Measurements from ENCODE around the gene IMMP2L. TPM values are rescaled to one million over a fixed set of nuclear protein-coding genes. Genes with fewer than 3 reads are reported as not detected.
"Not testable (repeated sequence)": the region's sequence is repeated elsewhere in the genome, so short reads cannot be mapped to it uniquely, and the experiment has no call there.

Gene IMMP2L
- total and polyA plus RNA-seq, 2 experiments from 2014 or later = 10.1 to 10.4 TPM

GRCh38 chr7:111074071-111074747 lies 488.1 kb downstream of the IMMP2L start:
- no peaks in the 10 kb centered on the region for H3K9me3 ChIP-seq (ENCODE audit: low read depth)
- 62% methylated on average over 3 of the region's 3 CpGs for WGBS, 2 experiments (ENCODE audit: low coverage in 1 of 2, low lambda C conversion rate in 2 of 2, missing lambda C conversion rate in 2 of 2)
- H3K79me2 ChIP-seq (ENCODE audit: insufficient read depth) = no peaks in the 10 kb centered on the region
- no peaks in the 10 kb centered on the region for H4K20me1 ChIP-seq (ENCODE audit: insufficient read depth)
- no peak overlapping the region for H3K9ac ChIP-seq
- no peaks in the 10 kb centered on the region for H3K9me2 ChIP-seq (ENCODE audit: insufficient read depth)
- no peak overlapping the region for H3K4me3 ChIP-seq
- in situ Hi-C loops (cut with MboI) = no loop called here
- H3K4me1 ChIP-seq (ENCODE audit: insufficient read depth) = peaks cover 53% of the 10 kb centered on the region
- H3K27ac ChIP-seq = no peak overlapping the region
- peak overlapping the region; percentile 23 for H3K4me2 ChIP-seq (ENCODE audit: unreplicated experiment)
- TF ChIP-seq EZH2 (IDR thresholded peaks at IDR 0.05; ENCODE audit: insufficient read depth, poor library complexity, severe bottlenecking) (no peak), EZH2phosphoT487 (IDR thresholded peaks at IDR 0.05; ENCODE audit: insufficient read depth, low read depth) (no peak)
- peaks cover 32% of the 10 kb centered on the region for H3F3A ChIP-seq (ENCODE audit: insufficient read depth)
- DNase-seq = peak; percentile 37
- H3K36me3 ChIP-seq (ENCODE audit: low read depth) = no peaks in the 10 kb centered on the region
- H3K27me3 ChIP-seq (replicated peaks; ENCODE audit: insufficient read depth) = no peaks in the 10 kb centered on the region
- no peak overlapping the region for H2AFZ ChIP-seq

GRCh38 chr7:111072658-111073057 lies 489.6 kb downstream of the IMMP2L start:
- in situ Hi-C loops (cut with MboI) = not testable (repeated sequence)

GRCh38 chr7:111071556-111071955 lies 490.7 kb downstream of the IMMP2L start:
- H3K4me2 ChIP-seq (ENCODE audit: unreplicated experiment) = no peak overlapping the region
- peak overlapping the region; percentile 11; the same call in 1 of the 2 replicates for H2AFZ ChIP-seq
- no peak overlapping the region for H3K4me3 ChIP-seq
- H3K9ac ChIP-seq = no peak overlapping the region
- peak overlapping the region; percentile 46; the same call in 1 of the 2 replicates for H3K27ac ChIP-seq
- H3K36me3 ChIP-seq (ENCODE audit: low read depth) = no peaks in the 10 kb centered on the region
- no peaks in the 10 kb centered on the region for H4K20me1 ChIP-seq (ENCODE audit: insufficient read depth)
- peaks cover 28% of the 10 kb centered on the region for H3F3A ChIP-seq (ENCODE audit: insufficient read depth)
- in situ Hi-C loops (cut with MboI) = no loop called here
- no peaks in the 10 kb centered on the region for H3K9me2 ChIP-seq (ENCODE audit: insufficient read depth)
- H3K4me1 ChIP-seq (ENCODE audit: insufficient read depth) = peaks cover 51% of the 10 kb centered on the region
- no peaks in the 10 kb centered on the region for H3K79me2 ChIP-seq (ENCODE audit: insufficient read depth)
- H3K9me3 ChIP-seq (ENCODE audit: low read depth) = no peaks in the 10 kb centered on the region
- H3K27me3 ChIP-seq (replicated peaks; ENCODE audit: insufficient read depth) = no peaks in the 10 kb centered on the region
- DNase-seq = no peak
- TF ChIP-seq EZH2phosphoT487 (IDR thresholded peaks at IDR 0.05; ENCODE audit: insufficient read depth, low read depth) (no peak), EZH2 (IDR thresholded peaks at IDR 0.05; ENCODE audit: insufficient read depth, poor library complexity, severe bottlenecking) (no peak)

More at GRCh38 chr7:111072658-111073057, 489.6 kb downstream of the IMMP2L start:
- not testable (repeated sequence) for H3K27me3 ChIP-seq (replicated peaks; ENCODE audit: insufficient read depth); H3K36me3 ChIP-seq (ENCODE audit: low read depth); H3K9ac ChIP-seq; H3K9me2 ChIP-seq (ENCODE audit: insufficient read depth); H4K20me1 ChIP-seq (ENCODE audit: insufficient read depth); H3K79me2 ChIP-seq (ENCODE audit: insufficient read depth); H3K4me3 ChIP-seq; H3K9me3 ChIP-seq (ENCODE audit: low read depth)
- peak overlapping the region; percentile 11 for H2AFZ ChIP-seq
- H3K4me2 ChIP-seq (ENCODE audit: unreplicated experiment) = peak overlapping the region; percentile 9
- 52 to 58% methylated on average over 9 of the region's 9 CpGs for WGBS, 2 experiments (ENCODE audit: low coverage in 1 of 2, low lambda C conversion rate in 2 of 2, missing lambda C conversion rate in 2 of 2)
- peak overlapping the region; percentile 46 for H3K27ac ChIP-seq
- DNase-seq = peak; percentile 48
- H3K4me1 ChIP-seq (ENCODE audit: insufficient read depth) = peaks cover 53% of the 10 kb centered on the region
- H3F3A ChIP-seq (ENCODE audit: insufficient read depth) = peaks cover 32% of the 10 kb centered on the region

GRCh38 chr7:111068618-111069017 lies 493.7 kb downstream of the IMMP2L start:
- Histone ChIP-seq H3F3A (ENCODE audit: insufficient read depth) (peaks cover 3% of the 10 kb centered on the region; the same call in 1 of the 2 replicates), H3K9ac (no peak overlapping the region), H3K9me3 (ENCODE audit: low read depth) (no peaks in the 10 kb centered on the region), H2AFZ (no peak overlapping the region), H3K36me3 (ENCODE audit: low read depth) (no peaks in the 10 kb centered on the region), H4K20me1 (ENCODE audit: insufficient read depth) (no peaks in the 10 kb centered on the region), H3K27me3 (replicated peaks; ENCODE audit: insufficient read depth) (no peaks in the 10 kb centered on the region), H3K9me2 (ENCODE audit: insufficient read depth) (no peaks in the 10 kb centered on the region), H3K4me1 (ENCODE audit: insufficient read depth) (peaks cover 24% of the 10 kb centered on the region), H3K4me2 (ENCODE audit: unreplicated experiment) (no peak overlapping the region), H3K79me2 (ENCODE audit: insufficient read depth) (no peaks in the 10 kb centered on the region), H3K4me3 (no peak overlapping the region), H3K27ac (no peak overlapping the region)
- WGBS, 2 experiments (ENCODE audit: low coverage in 1 of 2, low lambda C conversion rate in 2 of 2, missing lambda C conversion rate in 2 of 2) = 91 to 95% methylated on average over 2 of the region's 2 CpGs
- DNase-seq = no peak
- no peak for TF ChIP-seq EZH2phosphoT487 (IDR thresholded peaks at IDR 0.05; ENCODE audit: insufficient read depth, low read depth)
- TF ChIP-seq EZH2 (IDR thresholded peaks at IDR 0.05; ENCODE audit: insufficient read depth, poor library complexity, severe bottlenecking) = no peak
- in situ Hi-C loops (cut with MboI) = no loop called here

GRCh38 chr7:111067682-111068081 lies 494.6 kb downstream of the IMMP2L start:
- no peak overlapping the region for H3K9ac ChIP-seq
- in situ Hi-C loops (cut with MboI) = no loop called here
- TF ChIP-seq EZH2phosphoT487 (IDR thresholded peaks at IDR 0.05; ENCODE audit: insufficient read depth, low read depth) (no peak), EZH2 (IDR thresholded peaks at IDR 0.05; ENCODE audit: insufficient read depth, poor library complexity, severe bottlenecking) (no peak)
- no peak overlapping the region for H3K27ac ChIP-seq
- no peaks in the 10 kb centered on the region for H3K36me3 ChIP-seq (ENCODE audit: low read depth)
- no peak overlapping the region for H2AFZ ChIP-seq
- H3K9me3 ChIP-seq (ENCODE audit: low read depth) = no peaks in the 10 kb centered on the region
- H3F3A ChIP-seq (ENCODE audit: insufficient read depth) = no peaks in the 10 kb centered on the region; the same call in 1 of the 2 replicates
- no peak overlapping the region for H3K4me2 ChIP-seq (ENCODE audit: unreplicated experiment)
- no peaks in the 10 kb centered on the region for H3K9me2 ChIP-seq (ENCODE audit: insufficient read depth)
- 93 to 96% methylated on average over 2 of the region's 2 CpGs for WGBS, 2 experiments (ENCODE audit: low coverage in 1 of 2, low lambda C conversion rate in 2 of 2, missing lambda C conversion rate in 2 of 2)
- no peak for DNase-seq
- peaks cover 15% of the 10 kb centered on the region for H3K4me1 ChIP-seq (ENCODE audit: insufficient read depth)
- no peak overlapping the region for H3K4me3 ChIP-seq
- H3K27me3 ChIP-seq (replicated peaks; ENCODE audit: insufficient read depth) = no peaks in the 10 kb centered on the region
- no peaks in the 10 kb centered on the region for H4K20me1 ChIP-seq (ENCODE audit: insufficient read depth)
- H3K79me2 ChIP-seq (ENCODE audit: insufficient read depth) = no peaks in the 10 kb centered on the region

All from GM23248 (cell line).